Right hindlimb (tissue), 1 donor: ENCODE results near the gene SPTSSB.

Experiments
- DNase-seq: peaks from one replicate; pipeline ENCODE4 v3.0.0-alpha.2; 2018

Gene SPTSSB

GRCh38 chr3:161337311-161337710 is 34.0 kb downstream of the SPTSSB start:
- DNase-seq, result no peak

- DNase-seq, result no peak
Measured at GRCh38 chr3:161336661-161337060, 34.7 kb downstream of the SPTSSB start.

GRCh38 chr3:161333696-161334095 is 37.6 kb downstream of the SPTSSB start:
- no peak for DNase-seq

DNA sequence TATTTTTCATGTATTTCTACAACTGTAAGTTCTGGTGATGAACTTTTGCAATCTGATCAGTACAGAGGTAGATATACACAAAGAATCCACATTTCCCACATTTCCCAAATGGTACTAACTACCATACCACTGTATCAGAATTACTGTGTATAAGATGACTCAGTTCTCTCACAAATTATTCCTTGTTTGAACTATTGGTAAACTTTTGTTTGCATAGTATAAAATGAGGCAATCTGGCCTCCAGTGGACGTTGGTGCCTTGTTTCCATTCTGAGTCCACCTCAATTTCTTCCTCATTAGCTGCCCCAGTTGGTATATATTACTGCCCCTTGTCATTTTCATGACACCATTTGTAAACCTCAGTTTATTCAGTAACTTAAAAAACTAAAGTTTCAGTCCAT is 38.5 kb downstream of the SPTSSB start:
- no peak for DNase-seq

DNA sequence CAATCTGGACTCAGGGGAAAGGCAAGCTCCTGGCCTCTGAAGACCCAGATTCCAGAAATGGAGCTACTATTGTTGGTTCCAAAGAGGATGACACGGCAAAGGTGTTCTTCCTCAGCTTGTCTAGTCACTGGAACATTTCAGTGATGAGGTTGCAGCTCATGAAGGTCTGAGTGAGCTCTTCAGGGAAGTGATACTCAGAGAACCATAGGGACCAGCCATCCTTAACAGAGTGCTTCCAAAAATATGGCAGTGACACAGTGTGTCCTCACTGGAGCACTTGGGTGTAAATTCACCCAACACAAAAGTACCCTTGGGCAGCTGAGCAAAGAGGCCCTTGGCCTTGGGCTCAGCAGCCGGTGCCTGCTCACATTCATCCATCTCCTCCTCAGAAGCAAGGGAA is 46.3 kb downstream of the SPTSSB start:
- DNase-seq, result no peak

DNA sequence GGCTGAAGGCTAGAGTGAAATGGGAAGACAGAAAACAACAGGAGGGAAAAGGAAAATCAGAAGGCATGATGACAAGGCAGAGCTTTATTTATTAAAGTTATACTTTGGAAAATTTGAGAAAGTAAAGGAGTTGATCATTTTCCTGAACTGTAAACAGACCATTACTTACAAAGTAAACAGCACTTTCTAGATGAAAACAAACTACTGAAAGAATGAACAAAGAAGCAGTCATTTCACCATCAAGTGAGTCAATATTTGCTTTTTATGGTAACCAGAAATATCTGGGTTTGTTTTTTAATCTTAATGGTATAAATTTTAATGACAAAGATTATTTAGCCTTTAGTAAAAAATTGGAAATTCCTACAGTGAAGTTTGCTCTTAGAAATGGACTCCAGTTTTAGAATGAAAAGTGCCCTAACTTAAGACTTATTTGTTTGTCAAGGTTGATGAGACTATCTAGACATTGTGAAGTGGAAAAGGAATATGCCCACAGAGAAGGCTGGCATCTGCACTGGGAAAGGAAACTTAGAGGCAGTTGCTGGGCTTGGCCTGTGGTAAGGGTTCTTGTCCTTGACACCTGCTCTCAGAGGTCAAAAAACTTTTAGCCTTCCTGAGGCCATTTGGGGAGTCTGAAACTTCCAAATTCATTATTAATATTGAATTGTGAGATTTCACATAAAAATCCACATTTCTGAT is 47.2 kb downstream of the SPTSSB start:
- no peak for DNase-seq

DNA sequence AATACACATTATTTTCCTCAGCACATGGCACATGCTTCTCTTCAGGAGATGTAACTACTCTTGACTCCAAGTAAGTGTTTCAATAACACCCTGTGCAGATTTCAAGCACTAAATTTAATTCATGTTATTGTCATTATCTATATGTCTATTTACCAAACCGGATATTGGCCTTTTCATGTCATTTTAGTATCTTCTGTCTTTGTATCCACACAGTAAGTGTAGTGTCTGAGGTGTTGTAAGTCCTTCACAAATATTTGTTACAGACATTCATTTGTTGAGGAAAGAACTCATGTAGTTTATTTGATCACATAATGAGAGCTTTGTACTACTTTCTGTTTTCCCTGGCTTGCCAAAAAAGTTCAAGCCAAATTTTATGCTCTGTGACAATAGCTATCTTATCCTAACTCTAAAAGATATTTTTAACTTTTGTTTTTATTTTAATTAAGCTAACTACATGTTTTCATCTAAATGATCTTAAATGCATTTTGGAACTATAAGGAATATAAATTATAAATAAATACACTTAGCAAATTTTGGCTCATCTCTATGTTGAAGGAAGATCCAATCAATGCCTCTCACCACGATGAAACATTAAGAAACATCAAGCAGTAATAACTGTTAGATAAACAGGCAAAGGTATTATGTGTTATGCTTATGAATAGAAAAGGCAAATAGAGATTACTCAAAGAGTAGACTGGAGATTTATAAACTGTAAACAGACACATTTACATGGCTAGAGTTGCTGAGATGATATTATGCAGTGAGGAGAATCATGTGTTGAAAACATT is 48.3 kb downstream of the SPTSSB start:
- DNase-seq, result no peak

GRCh38 chr3:161320837-161321236 is 50.5 kb downstream of the SPTSSB start:
- DNase-seq, result no peak

GRCh38 chr3:161319867-161320266 is 51.5 kb downstream of the SPTSSB start:
- DNase-seq, result no peak

DNA sequence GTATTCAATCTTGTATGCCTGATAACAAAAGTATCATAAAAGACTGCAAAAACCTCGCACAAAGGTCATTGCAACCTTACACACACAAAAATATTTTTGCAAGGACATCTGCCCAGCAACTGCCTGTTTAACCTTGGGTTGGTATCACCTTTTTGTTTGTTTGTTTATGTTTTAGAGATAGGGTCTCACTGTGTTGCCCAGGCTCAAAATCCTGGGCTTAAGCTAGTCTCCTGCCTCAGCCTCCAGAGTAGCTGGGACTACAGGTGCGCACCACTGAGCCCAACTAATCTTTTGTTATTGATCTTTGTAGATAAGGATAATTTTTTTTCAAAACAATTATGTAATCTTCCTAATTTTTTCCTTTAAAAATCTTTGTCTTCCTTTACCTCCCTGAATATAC is 54.2 kb downstream of the SPTSSB start:
- DNase-seq, result no peak

DNA sequence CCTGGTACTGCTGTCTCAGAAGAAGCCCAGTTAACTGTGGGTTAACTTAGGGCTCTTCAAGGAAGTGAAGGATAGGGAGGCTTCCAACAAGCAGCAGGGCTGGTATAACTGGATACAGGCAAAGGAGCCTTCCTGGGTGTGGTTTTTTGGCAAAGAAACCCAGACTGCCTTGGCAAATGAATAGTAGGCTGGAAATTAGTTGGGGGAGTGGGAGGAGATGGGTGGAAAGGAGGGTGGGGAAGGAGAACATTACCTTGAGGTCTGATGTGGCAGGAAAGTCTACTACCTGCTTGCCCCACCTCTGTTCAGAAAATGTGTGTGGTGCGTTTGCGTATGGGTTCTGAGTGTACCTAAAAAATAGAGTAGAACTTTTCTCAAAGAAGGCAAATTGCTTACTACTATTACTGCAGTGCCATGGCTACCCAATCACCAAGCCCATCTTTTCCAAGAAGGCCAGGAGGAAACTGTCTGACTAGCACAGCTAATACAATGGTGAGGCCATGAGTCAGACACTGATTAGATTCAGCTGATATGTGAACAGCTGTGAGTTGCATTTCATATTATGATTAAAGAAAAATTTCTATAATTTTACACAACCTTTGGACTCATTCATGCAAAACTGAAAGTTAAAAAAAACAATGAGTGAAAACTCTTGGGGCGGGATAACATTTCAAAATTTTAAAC is 55.2 kb downstream of the SPTSSB start:
- DNase-seq, result no peak

- DNase-seq, result no peak
Measured at GRCh38 chr3:161314836-161315395, 56.4 kb downstream of the SPTSSB start.

- DNase-seq, result no peak
Measured at GRCh38 chr3:161310649-161311423, 60.5 kb downstream of the SPTSSB start.

- no peak for DNase-seq
Measured at GRCh38 chr3:161305095-161305991, 66.0 kb downstream of the SPTSSB start.

GRCh38 chr3:161296814-161297213 is 74.5 kb downstream of the SPTSSB start:
- DNase-seq, result no peak

GRCh38 chr3:161295325-161295724 is 76.0 kb downstream of the SPTSSB start:
- no peak for DNase-seq
